ENCODE results near the gene PRRG2. TPM values are rescaled to one million over a fixed set of nuclear protein-coding genes. Genes with fewer than 3 reads are reported as not detected.

Gene PRRG2
- total and polyA plus RNA-seq, 2 of the 13 experiments (the other 11 are each of a cell fraction or from before 2014, with no cell fraction given), result 0.66 to 0.82 TPM

DNA sequence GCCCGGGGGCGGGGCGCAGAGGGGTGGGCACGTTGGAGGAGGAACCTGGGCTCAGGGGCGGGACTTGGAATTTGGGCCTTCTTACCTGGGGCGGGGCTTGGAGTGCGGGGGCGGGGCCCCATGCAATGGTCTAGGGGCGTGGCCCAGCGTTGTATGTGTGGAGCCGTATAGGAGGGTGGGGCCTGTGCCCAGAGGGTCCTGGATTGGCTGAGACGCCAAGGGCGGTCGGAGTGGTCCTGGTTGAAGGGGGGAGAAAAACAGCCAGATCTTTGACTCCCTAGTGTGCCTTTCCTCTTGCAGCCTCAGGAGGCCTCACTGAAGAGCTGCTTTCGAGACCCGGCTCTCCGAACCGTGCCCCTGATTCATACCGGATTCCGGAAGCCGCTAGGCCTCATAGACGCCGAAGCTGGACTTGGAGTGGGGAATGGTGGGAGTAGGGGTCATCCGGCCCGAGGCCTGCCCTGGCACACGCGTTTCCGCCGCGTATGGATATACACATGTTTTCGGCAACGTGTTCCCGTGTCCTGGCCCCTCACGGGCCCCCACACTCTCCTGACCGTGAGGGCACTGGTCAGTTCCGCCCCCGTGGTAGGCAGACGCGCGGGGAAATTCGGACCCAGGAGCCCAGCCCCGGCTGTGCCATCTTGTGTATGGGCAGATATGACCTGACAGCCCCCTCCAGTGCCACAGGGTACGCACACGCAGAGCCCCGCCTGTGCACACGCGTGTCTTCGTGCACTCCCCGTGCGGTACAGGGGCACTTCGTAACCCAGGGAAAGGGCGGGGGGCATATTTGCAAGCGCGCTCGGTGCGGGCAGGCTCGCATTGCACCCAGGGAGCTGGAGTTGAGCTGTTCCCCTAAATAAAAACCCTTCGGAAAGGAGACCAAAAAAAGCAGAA is 9.2 kb downstream of the PRRG2 start (continued):
- TF ChIP-seq ZNF800 (CRISPR knock-in tag; IDR thresholded peaks at IDR 0.05) (no peak), ZNF773 (CRISPR knock-in tag; IDR thresholded peaks at IDR 0.05; ENCODE audit: borderline replicate concordance) (no peak), HNF4A (CRISPR knock-in tag; IDR thresholded peaks at IDR 0.05) (no peak), NFE2 (CRISPR knock-in tag; IDR thresholded peaks at IDR 0.05) (no peak), CENPX (CRISPR knock-in tag; IDR thresholded peaks at IDR 0.05) (no peak), ZBTB21 (CRISPR knock-in tag; IDR thresholded peaks at IDR 0.05) (no peak), FOSL2 (CRISPR knock-in tag; IDR thresholded peaks at IDR 0.05) (no peak; the same call in 1 of the 2 replicates), YY1 (IDR thresholded peaks at IDR 0.05; ENCODE audit: insufficient read depth, insufficient replicate concordance, low read depth, low read length) (peak; percentile 29), RFX1 (IDR thresholded peaks at IDR 0.05) (no peak), SP1 (IDR thresholded peaks at IDR 0.05) (no peak), SP1 (CRISPR knock-in tag; IDR thresholded peaks at IDR 0.05) (peak; percentile 87), CCAR2 (optimal IDR thresholded peaks at IDR 0.05; ENCODE audit: low read depth, low read length) (no peak), SMYD3 (CRISPR knock-in tag; IDR thresholded peaks at IDR 0.05) (no peak), RFX3 (CRISPR knock-in tag; IDR thresholded peaks at IDR 0.05) (no peak), EP300 (IDR thresholded peaks at IDR 0.05; ENCODE audit: low read depth in 2 of 2, low read length in 2 of 2) (no peak), EP300 (CRISPR knock-in tag; IDR thresholded peaks at IDR 0.05; ENCODE audit: borderline replicate concordance) (peak; percentile 37), ELF1 (CRISPR knock-in tag; IDR thresholded peaks at IDR 0.05) (peak; percentile 58; the same call in 1 of the 2 replicates), ZNF543 (CRISPR knock-in tag; IDR thresholded peaks at IDR 0.05) (no peak), ZNF878 (CRISPR knock-in tag; IDR thresholded peaks at IDR 0.05) (no peak), SRY (CRISPR knock-in tag; IDR thresholded peaks at IDR 0.05) (peak; percentile 38; the same call in 1 of the 2 replicates)
- TF ChIP-seq, protein P1, sequence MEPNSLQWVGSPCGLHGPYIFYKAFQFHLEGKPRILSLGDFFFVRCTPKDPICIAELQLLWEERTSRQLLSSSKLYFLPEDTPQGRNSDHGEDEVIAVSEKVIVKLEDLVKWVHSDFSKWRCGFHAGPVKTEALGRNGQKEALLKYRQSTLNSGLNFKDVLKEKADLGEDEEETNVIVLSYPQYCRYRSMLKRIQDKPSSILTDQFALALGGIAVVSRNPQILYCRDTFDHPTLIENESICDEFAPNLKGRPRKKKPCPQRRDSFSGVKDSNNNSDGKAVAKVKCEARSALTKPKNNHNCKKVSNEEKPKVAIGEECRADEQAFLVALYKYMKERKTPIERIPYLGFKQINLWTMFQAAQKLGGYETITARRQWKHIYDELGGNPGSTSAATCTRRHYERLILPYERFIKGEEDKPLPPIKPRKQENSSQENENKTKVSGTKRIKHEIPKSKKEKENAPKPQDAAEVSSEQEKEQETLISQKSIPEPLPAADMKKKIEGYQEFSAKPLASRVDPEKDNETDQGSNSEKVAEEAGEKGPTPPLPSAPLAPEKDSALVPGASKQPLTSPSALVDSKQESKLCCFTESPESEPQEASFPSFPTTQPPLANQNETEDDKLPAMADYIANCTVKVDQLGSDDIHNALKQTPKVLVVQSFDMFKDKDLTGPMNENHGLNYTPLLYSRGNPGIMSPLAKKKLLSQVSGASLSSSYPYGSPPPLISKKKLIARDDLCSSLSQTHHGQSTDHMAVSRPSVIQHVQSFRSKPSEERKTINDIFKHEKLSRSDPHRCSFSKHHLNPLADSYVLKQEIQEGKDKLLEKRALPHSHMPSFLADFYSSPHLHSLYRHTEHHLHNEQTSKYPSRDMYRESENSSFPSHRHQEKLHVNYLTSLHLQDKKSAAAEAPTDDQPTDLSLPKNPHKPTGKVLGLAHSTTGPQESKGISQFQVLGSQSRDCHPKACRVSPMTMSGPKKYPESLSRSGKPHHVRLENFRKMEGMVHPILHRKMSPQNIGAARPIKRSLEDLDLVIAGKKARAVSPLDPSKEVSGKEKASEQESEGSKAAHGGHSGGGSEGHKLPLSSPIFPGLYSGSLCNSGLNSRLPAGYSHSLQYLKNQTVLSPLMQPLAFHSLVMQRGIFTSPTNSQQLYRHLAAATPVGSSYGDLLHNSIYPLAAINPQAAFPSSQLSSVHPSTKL (CRISPR knock-in tag; IDR thresholded peaks at IDR 0.05), result 0 out of 2 replicates have a peak, but pooled peaks have one; percentile 34
- TF ChIP-seq, protein P2, sequence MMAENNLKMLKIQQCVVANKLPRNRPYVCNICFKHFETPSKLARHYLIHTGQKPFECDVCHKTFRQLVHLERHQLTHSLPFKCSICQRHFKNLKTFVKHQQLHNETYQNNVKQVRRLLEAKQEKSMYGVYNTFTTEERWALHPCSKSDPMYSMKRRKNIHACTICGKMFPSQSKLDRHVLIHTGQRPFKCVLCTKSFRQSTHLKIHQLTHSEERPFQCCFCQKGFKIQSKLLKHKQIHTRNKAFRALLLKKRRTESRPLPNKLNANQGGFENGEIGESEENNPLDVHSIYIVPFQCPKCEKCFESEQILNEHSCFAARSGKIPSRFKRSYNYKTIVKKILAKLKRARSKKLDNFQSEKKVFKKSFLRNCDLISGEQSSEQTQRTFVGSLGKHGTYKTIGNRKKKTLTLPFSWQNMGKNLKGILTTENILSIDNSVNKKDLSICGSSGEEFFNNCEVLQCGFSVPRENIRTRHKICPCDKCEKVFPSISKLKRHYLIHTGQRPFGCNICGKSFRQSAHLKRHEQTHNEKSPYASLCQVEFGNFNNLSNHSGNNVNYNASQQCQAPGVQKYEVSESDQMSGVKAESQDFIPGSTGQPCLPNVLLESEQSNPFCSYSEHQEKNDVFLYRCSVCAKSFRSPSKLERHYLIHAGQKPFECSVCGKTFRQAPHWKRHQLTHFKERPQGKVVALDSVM (CRISPR knock-in tag; IDR thresholded peaks at IDR 0.05), result no peak

Data from HepG2 (cell line).